ENCODE results near the gene KRTAP12-1. TPM values are rescaled to one million over a fixed set of nuclear protein-coding genes. Genes with fewer than 3 reads are reported as not detected.
A peak's percentile ranks its signal among the peaks of the same experiment; 100 is the strongest.

Gene KRTAP12-1
- total RNA-seq: not detected
- long read RNA-seq: 0 reads

- H3K9me3 ChIP-seq: no peaks in the 10 kb centered on the region
- no peaks in the 10 kb centered on the region for H3K36me3 ChIP-seq
- no peak within 1 kb of the TSS for H3K27ac ChIP-seq
- TF ChIP-seq CTCF (IDR thresholded peaks at IDR 0.05): no peak
- DNase-seq: no peak
- H3K4me1 ChIP-seq: no peaks in the 10 kb centered on the region
- no peak within 1 kb of the TSS for H3K4me3 ChIP-seq
- intact Hi-C loops (cut with DNase I): no loop called here
- peaks cover 9% of the 10 kb centered on the region for H3K27me3 ChIP-seq (ENCODE audit: low read depth)
- no peak for ATAC-seq
Observed at GRCh38 chr21:44681861-44682579, at the start of gene KRTAP12-1. Gene KRTAP12-1, minus strand, starts transcription at chr21:44682163. Its CDS starts 40 bp downstream, at chr21:44682123.

- no peak overlapping the region for H3K4me3 ChIP-seq
- no peaks in the 10 kb centered on the region for H3K36me3 ChIP-seq
- no peaks in the 10 kb centered on the region for H3K4me1 ChIP-seq
- H3K27me3 ChIP-seq (ENCODE audit: low read depth): peaks cover 22% of the 10 kb centered on the region
- peak in 1 of 2 donors; percentile 42 for ATAC-seq
- no peak for DNase-seq
- no peak overlapping the region for H3K27ac ChIP-seq
- intact Hi-C loops (cut with DNase I): no loop called here
- H3K9me3 ChIP-seq: no peaks in the 10 kb centered on the region
- no peak for TF ChIP-seq CTCF (IDR thresholded peaks at IDR 0.05)
Observed at GRCh38 chr21:44730951-44731579, 49.1 kb upstream of the KRTAP12-1 start.

GRCh38 chr21:44730028-44730395, 48.0 kb upstream of the KRTAP12-1 start:
- no peak overlapping the region for H3K27ac ChIP-seq
- intact Hi-C loops (cut with DNase I): no loop called here
- H3K4me3 ChIP-seq: no peak overlapping the region
- ATAC-seq: no peak
- DNase-seq: no peak
- peaks cover 32% of the 10 kb centered on the region for H3K27me3 ChIP-seq (ENCODE audit: low read depth)
- H3K4me1 ChIP-seq: no peaks in the 10 kb centered on the region
- H3K9me3 ChIP-seq: no peaks in the 10 kb centered on the region
- TF ChIP-seq CTCF (IDR thresholded peaks at IDR 0.05): no peak
- H3K36me3 ChIP-seq: no peaks in the 10 kb centered on the region

- H3K9me3 ChIP-seq: no peaks in the 10 kb centered on the region
- no peak overlapping the region for H3K27ac ChIP-seq
- no peaks in the 10 kb centered on the region for H3K36me3 ChIP-seq
- no peaks in the 10 kb centered on the region for H3K4me1 ChIP-seq
- TF ChIP-seq CTCF (IDR thresholded peaks at IDR 0.05): no peak
- intact Hi-C loops (cut with DNase I): no loop called here
- H3K4me3 ChIP-seq: no peak overlapping the region
- peaks cover 38% of the 10 kb centered on the region for H3K27me3 ChIP-seq (ENCODE audit: low read depth)
- DNase-seq: no peak
- no peak for ATAC-seq
Observed at GRCh38 chr21:44729336-44730027, 47.5 kb upstream of the KRTAP12-1 start.

GRCh38 chr21:44728716-44729115, 46.8 kb upstream of the KRTAP12-1 start:
- no peak for ATAC-seq
- intact Hi-C loops (cut with DNase I): no loop called here
- no peak for TF ChIP-seq CTCF (IDR thresholded peaks at IDR 0.05)
- Histone ChIP-seq H3K4me1 (no peaks in the 10 kb centered on the region), H3K9me3 (no peaks in the 10 kb centered on the region), H3K4me3 (no peak overlapping the region), H3K27me3 (ENCODE audit: low read depth) (peaks cover 45% of the 10 kb centered on the region), H3K27ac (no peak overlapping the region), H3K36me3 (no peaks in the 10 kb centered on the region)
- DNase-seq: no peak

Data from lower lobe of right lung (tissue), 2 donors.